ENCODE data around the gene MILR1.
A peak's percentile ranks its signal among the peaks of the same experiment; 100 is the strongest.
"Not testable (repeated sequence)": the region's sequence is repeated elsewhere in the genome, so short reads cannot be mapped to it uniquely, and the experiment has no call there.

Gene MILR1

GRCh38 chr17:64448665-64449512 is at the start of gene MILR1:
Gene MILR1, plus strand, starts transcription at chr17:64449115. Its CDS starts 54 bp downstream, at chr17:64449169.
- DNase-seq (ENCODE audit: low read depth, low spot score), result no peak

- no peak for DNase-seq (ENCODE audit: low read depth, low spot score)
Measured at GRCh38 chr17:64399767-64400156, 49.2 kb upstream of the MILR1 start.

GRCh38 chr17:64400642-64401041 is 48.3 kb upstream of the MILR1 start:
- no peak for DNase-seq (ENCODE audit: low read depth, low spot score)

- no peak for DNase-seq (ENCODE audit: low read depth, low spot score)
Measured at GRCh38 chr17:64401244-64401860, 47.6 kb upstream of the MILR1 start.

GRCh38 chr17:64401941-64402340 is 47.0 kb upstream of the MILR1 start:
- DNase-seq (ENCODE audit: low read depth, low spot score), result no peak

GRCh38 chr17:64402469-64402868 is 46.4 kb upstream of the MILR1 start:
- no peak for DNase-seq (ENCODE audit: low read depth, low spot score)

- no peak for DNase-seq (ENCODE audit: low read depth, low spot score)
Measured at GRCh38 chr17:64403881-64404460, 44.9 kb upstream of the MILR1 start.

- no peak for DNase-seq (ENCODE audit: low read depth, low spot score)
Measured at GRCh38 chr17:64406321-64407200, 42.4 kb upstream of the MILR1 start.

- no peak for DNase-seq (ENCODE audit: low read depth, low spot score)
Measured at GRCh38 chr17:64410750-64411490, 38.0 kb upstream of the MILR1 start.

- DNase-seq (ENCODE audit: low read depth, low spot score), result peak; percentile 48
Measured at GRCh38 chr17:64411999-64412771, 36.7 kb upstream of the MILR1 start.

GRCh38 chr17:64412944-64413381 is 36.0 kb upstream of the MILR1 start:
- DNase-seq (ENCODE audit: low read depth, low spot score), result no peak

- no peak for DNase-seq (ENCODE audit: low read depth, low spot score)
Measured at GRCh38 chr17:64413513-64413912, 35.4 kb upstream of the MILR1 start.

GRCh38 chr17:64418506-64419339 is 30.2 kb upstream of the MILR1 start:
- no peak for DNase-seq (ENCODE audit: low read depth, low spot score)

- DNase-seq (ENCODE audit: low read depth, low spot score), result no peak
Measured at GRCh38 chr17:64420143-64420670, 28.7 kb upstream of the MILR1 start.

- DNase-seq (ENCODE audit: low read depth, low spot score), result not testable (repeated sequence)
Measured at GRCh38 chr17:64422121-64422520, 26.8 kb upstream of the MILR1 start.

GRCh38 chr17:64423881-64424280 is 25.0 kb upstream of the MILR1 start:
- DNase-seq (ENCODE audit: low read depth, low spot score), result no peak

GRCh38 chr17:64424324-64424849 is 24.5 kb upstream of the MILR1 start:
- no peak for DNase-seq (ENCODE audit: low read depth, low spot score)

GRCh38 chr17:64425191-64425590 is 23.7 kb upstream of the MILR1 start:
- DNase-seq (ENCODE audit: low read depth, low spot score), result no peak

GRCh38 chr17:64426596-64426995 is 22.3 kb upstream of the MILR1 start:
- DNase-seq (ENCODE audit: low read depth, low spot score), result no peak
